Neural cell (in vitro differentiated cells): ENCODE data around the gene SPIB. TPM values are rescaled to one million over a fixed set of nuclear protein-coding genes. Genes with fewer than 3 reads are reported as not detected.

Experiments
- H2AFZ ChIP-seq: fragments of 200-600, 300-800 bp; sonication (generic), shearing (Covaris generic); 2 replicates; pipeline ENCODE4 v1.6.0; 2014; ENCODE audit warnings: low read depth, mild to moderate bottlenecking, antibody characterized with exemption, low read length, moderate library complexity
- H3F3A ChIP-seq: fragments of 200-600 bp; shearing (Covaris generic); 2 replicates; pipeline ENCODE4 v1.6.1; 2016; ENCODE audit warnings: mild to moderate bottlenecking, moderate library complexity, mixed read lengths, antibody characterized with exemption, low read length; ENCODE audit not compliant: insufficient read depth, poor library complexity, severe bottlenecking
- H3K27ac ChIP-seq: fragments of 200-600, 300-800 bp; sonication (generic), shearing (Covaris generic); 2 replicates; pipeline ENCODE4 v1.5.1; 2014; ENCODE audit warnings: mild to moderate bottlenecking, low read length, moderate library complexity
- H3K27me3 ChIP-seq: fragments of 300-800, 200-600 bp; sonication (generic), shearing (Covaris generic); 2 replicates; pipeline ENCODE4 v1.6.0; 2014; ENCODE audit warnings: mild to moderate bottlenecking, low read depth, low read length, moderate library complexity; ENCODE audit not compliant: insufficient read depth
- H3K36me3 ChIP-seq: fragments of 300-800, 200-600 bp; sonication (generic), shearing (Covaris generic); 2 replicates; pipeline ENCODE4 v1.5.1; 2014; ENCODE audit warnings: mild to moderate bottlenecking, antibody characterized with exemption, low read length, moderate library complexity; ENCODE audit not compliant: insufficient read depth
- H3K4me2 ChIP-seq: fragments of 300-800, 200-600 bp; sonication (generic), shearing (Covaris generic); 2 replicates; pipeline ENCODE4 v1.6.0; 2014; ENCODE audit warnings: mild to moderate bottlenecking, low read length
- H3K4me3 ChIP-seq: fragments of 300-800, 200-600 bp; sonication (generic), shearing (Covaris generic); 2 replicates; pipeline ENCODE4 v1.5.1; 2014; ENCODE audit warnings: mild to moderate bottlenecking, low read length, moderate library complexity
- H3K79me2 ChIP-seq: fragments of 200-600 bp; shearing (Covaris generic); replicated peaks from 2 replicates; pipeline ENCODE4 v1.6.0; 2014; ENCODE audit warnings: mild to moderate bottlenecking, low read length, moderate library complexity; ENCODE audit not compliant: insufficient read depth
- H3K9ac ChIP-seq: fragments of 300-800, 200-600 bp; sonication (generic), shearing (Covaris generic); 2 replicates; pipeline ENCODE4 v1.6.1; 2016; ENCODE audit warnings: mild to moderate bottlenecking, low read length, mixed read lengths
- H3K9me2 ChIP-seq: fragments of 200-600 bp; shearing (Covaris generic); 2 replicates; pipeline ENCODE4 v1.6.1; 2016; ENCODE audit warnings: mild to moderate bottlenecking, low read length, mixed read lengths; ENCODE audit not compliant: insufficient read depth
- H3K9me3 ChIP-seq: fragments of 200-600, 300-800 bp; sonication (generic), shearing (Covaris generic); 2 replicates; pipeline ENCODE4 v1.6.1; 2016; ENCODE audit warnings: mild to moderate bottlenecking, mixed run types, low read length, moderate library complexity, mixed read lengths
- H4K20me1 ChIP-seq: fragments of 200-600 bp; shearing (Covaris generic); 2 replicates; pipeline ENCODE4 v1.6.1; 2016; ENCODE audit warnings: mild to moderate bottlenecking, mixed run types; ENCODE audit not compliant: insufficient read depth
- EP300 ChIP-seq: fragments of 450-650 bp; conservative IDR thresholded peaks from 2 replicates; pipeline ENCODE4 v1.6.1; 2014; ENCODE audit warnings: antibody characterized with exemption, mild to moderate bottlenecking, moderate library complexity; ENCODE audit not compliant: poor library complexity, severe bottlenecking
- EZH2 ChIP-seq: fragments of 200-600, 300-800 bp; shearing (Covaris generic), sonication (generic); IDR thresholded peaks from 2 replicates; pipeline ENCODE4 v1.6.1; 2014; ENCODE audit warnings: antibody characterized with exemption, low read length, borderline replicate concordance, mild to moderate bottlenecking; ENCODE audit not compliant: insufficient read depth, poor library complexity, severe bottlenecking
- MXI1 ChIP-seq: fragments of 450-650 bp; conservative IDR thresholded peaks from 2 replicates; pipeline ENCODE4 v1.6.1; 2014; ENCODE audit warnings: antibody characterized with exemption, mild to moderate bottlenecking; ENCODE audit not compliant: poor library complexity, severe bottlenecking
- POLR2AphosphoS5 ChIP-seq: IDR thresholded peaks from 2 replicates; pipeline ENCODE4 v1.6.1; 2012
- RAD21 ChIP-seq: fragments of 450-650 bp; conservative IDR thresholded peaks from 2 replicates; pipeline ENCODE4 v1.6.1; 2014; ENCODE audit warnings: antibody characterized with exemption, mild to moderate bottlenecking, moderate library complexity
- SMC3 ChIP-seq: fragments of 450-650 bp; conservative IDR thresholded peaks from 2 replicates; pipeline ENCODE4 v1.6.1; 2014; ENCODE audit warnings: antibody characterized with exemption, mild to moderate bottlenecking, moderate library complexity; ENCODE audit not compliant: poor library complexity
- TAF1 ChIP-seq: IDR thresholded peaks from 2 replicates; pipeline ENCODE4 v1.6.1; 2012; ENCODE audit warnings: low read depth
- polyA plus RNA-seq: library from polyadenylated mRNA; depleted of rRNA; stranded (reverse); fragments of >200 nt; gene quantifications from 2 replicates; pipeline ENCODE4 v1.2.3, GENCODE V29; 2014
- TF ChIP-seq, protein P1 (sequence below): IDR thresholded peaks from 2 replicates; pipeline ENCODE4 v1.6.1; 2012; ENCODE audit warnings: borderline replicate concordance
- TF ChIP-seq, protein P2 (sequence below): fragments of 450-650 bp; IDR thresholded peaks from 2 replicates; pipeline ENCODE4 v1.5.1; 2014; ENCODE audit warnings: antibody characterized with exemption, mild to moderate bottlenecking, moderate library complexity; ENCODE audit not compliant: poor library complexity, severe bottlenecking

The SPIB gene
- polyA plus RNA-seq, 1 donor from 2014 or later, result not detected

DNA sequence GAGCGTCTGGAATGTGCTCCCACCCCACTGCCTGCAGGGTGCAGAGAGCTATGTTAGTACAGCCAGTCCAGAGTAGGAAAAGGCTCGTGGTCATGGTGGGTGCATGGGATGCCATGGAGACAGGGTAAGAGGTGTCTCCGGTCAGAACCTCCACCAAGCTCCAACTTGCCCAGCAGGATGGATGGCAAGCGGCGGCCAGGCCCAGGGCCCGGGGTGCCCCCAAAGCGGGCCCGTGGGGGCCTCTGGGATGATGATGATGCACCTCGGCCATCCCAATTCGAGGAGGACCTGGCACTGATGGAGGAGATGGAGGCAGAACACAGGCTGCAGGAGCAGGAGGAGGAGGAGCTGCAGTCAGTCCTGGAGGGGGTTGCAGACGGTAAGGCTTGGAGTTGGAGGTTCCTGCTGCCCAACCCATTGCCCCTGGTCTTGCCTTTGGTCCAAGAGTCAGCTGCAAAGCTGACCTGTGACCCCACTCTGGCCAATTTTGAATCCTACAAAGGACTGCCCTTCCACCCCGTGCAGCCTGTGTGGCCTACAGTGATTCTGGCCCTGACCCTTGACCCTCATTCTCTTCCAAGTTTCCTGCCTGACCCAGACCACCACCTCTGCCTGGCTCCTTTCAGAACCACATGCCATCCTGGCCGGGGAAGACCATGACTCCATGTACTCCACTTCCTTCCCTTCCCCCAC, 19.9 kb upstream of the SPIB start:
- no peaks in the 10 kb centered on the region for H3K9me2 ChIP-seq
- H3K79me2 ChIP-seq, result no peaks in the 10 kb centered on the region
- H3K4me3 ChIP-seq, result no peak overlapping the region
- H3K36me3 ChIP-seq, result no peaks in the 10 kb centered on the region
- no peak overlapping the region for H3K4me2 ChIP-seq
- TF ChIP-seq, protein P1, sequence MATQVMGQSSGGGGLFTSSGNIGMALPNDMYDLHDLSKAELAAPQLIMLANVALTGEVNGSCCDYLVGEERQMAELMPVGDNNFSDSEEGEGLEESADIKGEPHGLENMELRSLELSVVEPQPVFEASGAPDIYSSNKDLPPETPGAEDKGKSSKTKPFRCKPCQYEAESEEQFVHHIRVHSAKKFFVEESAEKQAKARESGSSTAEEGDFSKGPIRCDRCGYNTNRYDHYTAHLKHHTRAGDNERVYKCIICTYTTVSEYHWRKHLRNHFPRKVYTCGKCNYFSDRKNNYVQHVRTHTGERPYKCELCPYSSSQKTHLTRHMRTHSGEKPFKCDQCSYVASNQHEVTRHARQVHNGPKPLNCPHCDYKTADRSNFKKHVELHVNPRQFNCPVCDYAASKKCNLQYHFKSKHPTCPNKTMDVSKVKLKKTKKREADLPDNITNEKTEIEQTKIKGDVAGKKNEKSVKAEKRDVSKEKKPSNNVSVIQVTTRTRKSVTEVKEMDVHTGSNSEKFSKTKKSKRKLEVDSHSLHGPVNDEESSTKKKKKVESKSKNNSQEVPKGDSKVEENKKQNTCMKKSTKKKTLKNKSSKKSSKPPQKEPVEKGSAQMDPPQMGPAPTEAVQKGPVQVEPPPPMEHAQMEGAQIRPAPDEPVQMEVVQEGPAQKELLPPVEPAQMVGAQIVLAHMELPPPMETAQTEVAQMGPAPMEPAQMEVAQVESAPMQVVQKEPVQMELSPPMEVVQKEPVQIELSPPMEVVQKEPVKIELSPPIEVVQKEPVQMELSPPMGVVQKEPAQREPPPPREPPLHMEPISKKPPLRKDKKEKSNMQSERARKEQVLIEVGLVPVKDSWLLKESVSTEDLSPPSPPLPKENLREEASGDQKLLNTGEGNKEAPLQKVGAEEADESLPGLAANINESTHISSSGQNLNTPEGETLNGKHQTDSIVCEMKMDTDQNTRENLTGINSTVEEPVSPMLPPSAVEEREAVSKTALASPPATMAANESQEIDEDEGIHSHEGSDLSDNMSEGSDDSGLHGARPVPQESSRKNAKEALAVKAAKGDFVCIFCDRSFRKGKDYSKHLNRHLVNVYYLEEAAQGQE, result no peak
- TF ChIP-seq, protein P2, sequence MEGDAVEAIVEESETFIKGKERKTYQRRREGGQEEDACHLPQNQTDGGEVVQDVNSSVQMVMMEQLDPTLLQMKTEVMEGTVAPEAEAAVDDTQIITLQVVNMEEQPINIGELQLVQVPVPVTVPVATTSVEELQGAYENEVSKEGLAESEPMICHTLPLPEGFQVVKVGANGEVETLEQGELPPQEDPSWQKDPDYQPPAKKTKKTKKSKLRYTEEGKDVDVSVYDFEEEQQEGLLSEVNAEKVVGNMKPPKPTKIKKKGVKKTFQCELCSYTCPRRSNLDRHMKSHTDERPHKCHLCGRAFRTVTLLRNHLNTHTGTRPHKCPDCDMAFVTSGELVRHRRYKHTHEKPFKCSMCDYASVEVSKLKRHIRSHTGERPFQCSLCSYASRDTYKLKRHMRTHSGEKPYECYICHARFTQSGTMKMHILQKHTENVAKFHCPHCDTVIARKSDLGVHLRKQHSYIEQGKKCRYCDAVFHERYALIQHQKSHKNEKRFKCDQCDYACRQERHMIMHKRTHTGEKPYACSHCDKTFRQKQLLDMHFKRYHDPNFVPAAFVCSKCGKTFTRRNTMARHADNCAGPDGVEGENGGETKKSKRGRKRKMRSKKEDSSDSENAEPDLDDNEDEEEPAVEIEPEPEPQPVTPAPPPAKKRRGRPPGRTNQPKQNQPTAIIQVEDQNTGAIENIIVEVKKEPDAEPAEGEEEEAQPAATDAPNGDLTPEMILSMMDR, result no peak
- no peak for TF ChIP-seq TAF1
- no peak for TF ChIP-seq EP300
- no peak for TF ChIP-seq RAD21
- no peak overlapping the region for H2AFZ ChIP-seq
- H4K20me1 ChIP-seq, result no peaks in the 10 kb centered on the region
- H3K27me3 ChIP-seq, result no peaks in the 10 kb centered on the region
- H3F3A ChIP-seq, result no peaks in the 10 kb centered on the region
- no peak overlapping the region for H3K27ac ChIP-seq
- H3K9ac ChIP-seq, result no peak overlapping the region
- H3K9me3 ChIP-seq, result no peaks in the 10 kb centered on the region

DNA sequence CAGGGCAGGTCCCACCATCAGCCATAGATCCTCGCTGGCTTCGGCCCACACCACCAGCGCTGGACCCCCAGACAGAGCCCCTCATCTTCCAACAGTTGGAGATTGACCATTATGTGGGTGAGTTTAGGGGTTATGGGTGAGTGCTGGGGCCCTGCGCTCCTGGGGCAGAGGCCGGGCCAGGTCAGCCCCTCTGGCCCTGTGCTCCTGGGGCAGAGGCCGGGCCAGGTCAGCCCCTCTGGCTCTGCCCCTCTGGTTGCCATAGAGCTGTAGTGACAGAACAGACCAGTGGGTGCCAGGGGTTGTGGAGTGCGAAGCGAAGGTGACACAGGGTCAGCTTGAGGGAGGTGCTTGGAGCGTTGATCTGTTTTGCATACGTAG, 19.4 kb upstream of the SPIB start:
- H3K9me2 ChIP-seq, result no peaks in the 10 kb centered on the region
- H4K20me1 ChIP-seq, result no peaks in the 10 kb centered on the region
- H3K4me3 ChIP-seq, result no peak overlapping the region
- no peaks in the 10 kb centered on the region for H3K9me3 ChIP-seq
- no peak overlapping the region for H3K27ac ChIP-seq
- H3K27me3 ChIP-seq, result no peaks in the 10 kb centered on the region
- no peak overlapping the region for H2AFZ ChIP-seq
- H3F3A ChIP-seq, result no peaks in the 10 kb centered on the region
- H3K79me2 ChIP-seq, result no peaks in the 10 kb centered on the region
- no peak overlapping the region for H3K4me2 ChIP-seq
- H3K36me3 ChIP-seq, result no peaks in the 10 kb centered on the region
- TF ChIP-seq RAD21, result no peak
- TF ChIP-seq EP300, result no peak
- TF ChIP-seq, protein P1, result no peak
- no peak for TF ChIP-seq POLR2AphosphoS5
- no peak for TF ChIP-seq MXI1
- TF ChIP-seq TAF1, result no peak
- no peak for TF ChIP-seq EZH2
- no peak for TF ChIP-seq SMC3
- TF ChIP-seq, protein P2, result no peak
- no peak overlapping the region for H3K9ac ChIP-seq
